ENCODE data around the gene BEX3.
"Not testable (repeated sequence)": the region's sequence is repeated elsewhere in the genome, so short reads cannot be mapped to it uniquely, and the experiment has no call there.

BEX3 gene

GRCh38 chrX:103405009-103405333, 28.6 kb downstream of the BEX3 start:
- DNase-seq (ENCODE audit: extremely low read depth, insufficient read length), result no peak
- peak overlapping the region; percentile 73 for H3K4me3 ChIP-seq (replicated peaks; ENCODE audit: low read depth, low read length)
- H3K27me3 ChIP-seq (replicated peaks; ENCODE audit: control insufficient read depth, insufficient read depth, low read length), result no peaks in the 10 kb centered on the region
- no peak for TF ChIP-seq CTCF (IDR thresholded peaks at IDR 0.05; ENCODE audit: insufficient read depth, low read length, poor library complexity, severe bottlenecking)
- no peaks in the 10 kb centered on the region for H3K36me3 ChIP-seq (ENCODE audit: control insufficient read depth, insufficient read depth, low read length)

GRCh38 chrX:103406256-103406655, 29.9 kb downstream of the BEX3 start:
- DNase-seq (ENCODE audit: extremely low read depth, insufficient read length), result no peak
- H3K4me3 ChIP-seq (replicated peaks; ENCODE audit: low read depth, low read length), result no peak overlapping the region
- no peaks in the 10 kb centered on the region for H3K27me3 ChIP-seq (replicated peaks; ENCODE audit: control insufficient read depth, insufficient read depth, low read length)
- no peaks in the 10 kb centered on the region; the same call in 1 of the 2 replicates for H3K36me3 ChIP-seq (ENCODE audit: control insufficient read depth, insufficient read depth, low read length)
- TF ChIP-seq CTCF (IDR thresholded peaks at IDR 0.05; ENCODE audit: insufficient read depth, low read length, poor library complexity, severe bottlenecking), result no peak

GRCh38 chrX:103407776-103408175, 31.4 kb downstream of the BEX3 start:
- no peak for TF ChIP-seq CTCF (IDR thresholded peaks at IDR 0.05; ENCODE audit: insufficient read depth, low read length, poor library complexity, severe bottlenecking)
- no peak for DNase-seq (ENCODE audit: extremely low read depth, insufficient read length)

GRCh38 chrX:103411721-103412120, 35.4 kb downstream of the BEX3 start:
- DNase-seq (ENCODE audit: extremely low read depth, insufficient read length); H3K36me3 ChIP-seq (ENCODE audit: control insufficient read depth, insufficient read depth, low read length): not testable (repeated sequence)

More at GRCh38 chrX:103407776-103408175, 31.4 kb downstream of the BEX3 start:
- no peaks in the 10 kb centered on the region for H3K27me3 ChIP-seq (replicated peaks; ENCODE audit: control insufficient read depth, insufficient read depth, low read length)
- no peaks in the 10 kb centered on the region; the same call in 1 of the 2 replicates for H3K36me3 ChIP-seq (ENCODE audit: control insufficient read depth, insufficient read depth, low read length)
- no peak overlapping the region for H3K4me3 ChIP-seq (replicated peaks; ENCODE audit: low read depth, low read length)

GRCh38 chrX:103413705-103414387, 37.5 kb downstream of the BEX3 start:
- Histone ChIP-seq H3K27me3 (replicated peaks; ENCODE audit: control insufficient read depth, insufficient read depth, low read length) (no peaks in the 10 kb centered on the region), H3K4me3 (replicated peaks; ENCODE audit: low read depth, low read length) (no peak overlapping the region), H3K36me3 (ENCODE audit: control insufficient read depth, insufficient read depth, low read length) (no peaks in the 10 kb centered on the region; the same call in 1 of the 2 replicates)
- no peak for TF ChIP-seq CTCF (IDR thresholded peaks at IDR 0.05; ENCODE audit: insufficient read depth, low read length, poor library complexity, severe bottlenecking)
- DNase-seq (ENCODE audit: extremely low read depth, insufficient read length), result no peak

More at GRCh38 chrX:103411721-103412120, 35.4 kb downstream of the BEX3 start:
- not testable (repeated sequence) for H3K27me3 ChIP-seq (replicated peaks; ENCODE audit: control insufficient read depth, insufficient read depth, low read length); H3K4me3 ChIP-seq (replicated peaks; ENCODE audit: low read depth, low read length)

GRCh38 chrX:103414561-103414960, 38.2 kb downstream of the BEX3 start:
- TF ChIP-seq CTCF (IDR thresholded peaks at IDR 0.05; ENCODE audit: insufficient read depth, low read length, poor library complexity, severe bottlenecking), result no peak
- Histone ChIP-seq H3K27me3 (replicated peaks; ENCODE audit: control insufficient read depth, insufficient read depth, low read length) (no peaks in the 10 kb centered on the region), H3K4me3 (replicated peaks; ENCODE audit: low read depth, low read length) (no peak overlapping the region), H3K36me3 (ENCODE audit: control insufficient read depth, insufficient read depth, low read length) (no peaks in the 10 kb centered on the region; the same call in 1 of the 2 replicates)
- no peak for DNase-seq (ENCODE audit: extremely low read depth, insufficient read length)

Measured in GM06990 (cell line).